Hematopoietic multipotent progenitor cell treated with erythropoietin and hydrocortisone succinate and interleukin-3 and kit ligand, for 6 days (in vitro differentiated cells): Measurements from ENCODE around the gene RABGAP1L.

Experiments
- DNase-seq: peaks from one replicate; pipeline ENCODE4 v3.0.0-alpha.2; 2015

The RABGAP1L gene

GRCh38 chr1:174953285-174954072 is 794.2 kb downstream of the RABGAP1L start:
- DNase-seq, result no peak

- no peak for DNase-seq
These were observed 794.7 kb downstream of the RABGAP1L start for GRCh38 chr1:174954073-174954460.

GRCh38 chr1:174954671-174955669 is 795.6 kb downstream of the RABGAP1L start:
- DNase-seq, result no peak

GRCh38 chr1:174956086-174956485 is 796.8 kb downstream of the RABGAP1L start:
- no peak for DNase-seq

- DNase-seq, result no peak
These were observed 797.7 kb downstream of the RABGAP1L start for GRCh38 chr1:174956976-174957375.

GRCh38 chr1:174957829-174958228 is 798.5 kb downstream of the RABGAP1L start:
- DNase-seq, result no peak

GRCh38 chr1:174958396-174958795 is 799.1 kb downstream of the RABGAP1L start:
- DNase-seq, result no peak

GRCh38 chr1:174960362-174960761 is 801.0 kb downstream of the RABGAP1L start:
- no peak for DNase-seq

- DNase-seq, result peak; percentile 74
These were observed 804.3 kb downstream of the RABGAP1L start for GRCh38 chr1:174963529-174964125.

GRCh38 chr1:174964261-174964971 is 805.1 kb downstream of the RABGAP1L start:
- DNase-seq, result peak; percentile 89

GRCh38 chr1:174964972-174965361 is 805.6 kb downstream of the RABGAP1L start:
- DNase-seq, result peak; percentile 49

GRCh38 chr1:174965362-174966007 is 806.2 kb downstream of the RABGAP1L start:
- peak; percentile 61 for DNase-seq

GRCh38 chr1:174966008-174966572 is 806.8 kb downstream of the RABGAP1L start:
- DNase-seq, result no peak

- DNase-seq, result no peak
These were observed 808.8 kb downstream of the RABGAP1L start for GRCh38 chr1:174967845-174968705.

GRCh38 chr1:174968750-174969244 is 809.5 kb downstream of the RABGAP1L start:
- DNase-seq, result peak; percentile 40

- DNase-seq, result no peak
These were observed 810.7 kb downstream of the RABGAP1L start for GRCh38 chr1:174969977-174970376.

GRCh38 chr1:174971466-174971865 is 812.1 kb downstream of the RABGAP1L start:
- no peak for DNase-seq

- no peak for DNase-seq
These were observed 812.6 kb downstream of the RABGAP1L start for GRCh38 chr1:174971902-174972301.

- no peak for DNase-seq
These were observed 815.4 kb downstream of the RABGAP1L start for GRCh38 chr1:174974711-174975119.

- DNase-seq, result no peak
These were observed 816.4 kb downstream of the RABGAP1L start for GRCh38 chr1:174975764-174976163.
